NCI-H446 treated with DMSO at 0.1 percent for 48 hours (cell line): ENCODE data around the gene P2RX2.

Source experiments
- DNase-seq: peaks from one replicate; lab custom pipeline; 2025; lab: John Stamatoyannopoulos, UW

P2RX2 gene

GRCh38 chr12:132618683-132619043 lies at the start of gene P2RX2:
Gene P2RX2 (plus strand): TSS chr12:132618776. CDS start chr12:132618817, 41 bp downstream.
- no peak for DNase-seq

GRCh38 chr12:132568826-132569480 lies 49.6 kb upstream of the P2RX2 start:
- DNase-seq: no peak

GRCh38 chr12:132569856-132570480 lies 48.6 kb upstream of the P2RX2 start:
- no peak for DNase-seq

GRCh38 chr12:132570635-132571034 lies 47.9 kb upstream of the P2RX2 start:
- no peak for DNase-seq

GRCh38 chr12:132571051-132571450 lies 47.5 kb upstream of the P2RX2 start:
- DNase-seq: no peak

- no peak for DNase-seq
Observed at GRCh38 chr12:132571598-132571997, 47.0 kb upstream of the P2RX2 start.

GRCh38 chr12:132572106-132572505 lies 46.5 kb upstream of the P2RX2 start:
- DNase-seq: no peak

GRCh38 chr12:132572801-132573760 lies 45.5 kb upstream of the P2RX2 start:
- no peak for DNase-seq

- DNase-seq: no peak
Observed at GRCh38 chr12:132574271-132574996, 44.1 kb upstream of the P2RX2 start.

- no peak for DNase-seq
Observed at GRCh38 chr12:132575661-132576060, 42.9 kb upstream of the P2RX2 start.

- DNase-seq: no peak
Observed at GRCh38 chr12:132576701-132577100, 41.9 kb upstream of the P2RX2 start.

GRCh38 chr12:132577191-132577920 lies 41.2 kb upstream of the P2RX2 start:
- DNase-seq: no peak

- DNase-seq: no peak
Observed at GRCh38 chr12:132578118-132578517, 40.5 kb upstream of the P2RX2 start.

- no peak for DNase-seq
Observed at GRCh38 chr12:132578826-132579225, 39.8 kb upstream of the P2RX2 start.

GRCh38 chr12:132579744-132580143 lies 38.8 kb upstream of the P2RX2 start:
- no peak for DNase-seq

- DNase-seq: no peak
Observed at GRCh38 chr12:132580701-132581292, 37.8 kb upstream of the P2RX2 start.

- no peak for DNase-seq
Observed at GRCh38 chr12:132581348-132582057, 37.1 kb upstream of the P2RX2 start.

GRCh38 chr12:132582058-132582420 lies 36.5 kb upstream of the P2RX2 start:
- DNase-seq: no peak

GRCh38 chr12:132582582-132583410 lies 35.8 kb upstream of the P2RX2 start:
- DNase-seq: no peak

GRCh38 chr12:132583411-132583710 lies 35.2 kb upstream of the P2RX2 start:
- DNase-seq: no peak
